Fibroblast of mammary gland (primary cell): ENCODE data around the gene RYR1.
"Not testable (repeated sequence)": the region's sequence is repeated elsewhere in the genome, so short reads cannot be mapped to it uniquely, and the experiment has no call there.

Experiments
- DNase-seq: peaks from one replicate; pipeline ENCODE4 v3.0.0-alpha.2; 2010; ENCODE audit warnings: low read depth
- H3K4me3 ChIP-seq: 2 replicates; pipeline ENCODE4 v1.5.1; 2011; ENCODE audit warnings: low read depth, mild to moderate bottlenecking, low read length, moderate library complexity; ENCODE audit not compliant: control insufficient read depth
- TF ChIP-seq, protein P1 (sequence below): conservative IDR thresholded peaks from 2 replicates; pipeline ENCODE4 v1.5.1; 2011; ENCODE audit warnings: low read depth, low read length, inconsistent platforms; ENCODE audit not compliant: control insufficient read depth, insufficient read depth

RYR1 gene

DNA sequence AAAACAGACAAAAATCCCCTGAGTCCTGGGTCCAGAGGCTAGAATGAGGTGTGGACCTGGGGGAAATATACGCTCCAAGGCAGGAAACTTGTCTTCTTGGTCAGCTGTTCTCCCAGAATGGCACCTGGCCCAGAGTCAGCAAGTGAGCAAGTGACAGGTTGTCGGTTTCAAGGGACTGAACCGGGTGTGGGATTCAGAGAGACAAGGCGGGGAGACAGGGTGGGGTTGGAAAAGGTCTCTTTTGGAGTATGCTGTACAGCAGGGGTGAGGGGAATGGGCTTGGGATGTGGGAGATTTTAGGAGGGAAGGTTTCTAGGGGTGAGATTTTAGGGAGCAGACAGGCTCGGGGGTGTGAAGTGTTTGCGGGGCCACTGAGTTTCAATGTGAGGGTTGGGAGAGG is 83.3 kb downstream of the RYR1 start:
- DNase-seq, result no peak
- TF ChIP-seq, protein P1, sequence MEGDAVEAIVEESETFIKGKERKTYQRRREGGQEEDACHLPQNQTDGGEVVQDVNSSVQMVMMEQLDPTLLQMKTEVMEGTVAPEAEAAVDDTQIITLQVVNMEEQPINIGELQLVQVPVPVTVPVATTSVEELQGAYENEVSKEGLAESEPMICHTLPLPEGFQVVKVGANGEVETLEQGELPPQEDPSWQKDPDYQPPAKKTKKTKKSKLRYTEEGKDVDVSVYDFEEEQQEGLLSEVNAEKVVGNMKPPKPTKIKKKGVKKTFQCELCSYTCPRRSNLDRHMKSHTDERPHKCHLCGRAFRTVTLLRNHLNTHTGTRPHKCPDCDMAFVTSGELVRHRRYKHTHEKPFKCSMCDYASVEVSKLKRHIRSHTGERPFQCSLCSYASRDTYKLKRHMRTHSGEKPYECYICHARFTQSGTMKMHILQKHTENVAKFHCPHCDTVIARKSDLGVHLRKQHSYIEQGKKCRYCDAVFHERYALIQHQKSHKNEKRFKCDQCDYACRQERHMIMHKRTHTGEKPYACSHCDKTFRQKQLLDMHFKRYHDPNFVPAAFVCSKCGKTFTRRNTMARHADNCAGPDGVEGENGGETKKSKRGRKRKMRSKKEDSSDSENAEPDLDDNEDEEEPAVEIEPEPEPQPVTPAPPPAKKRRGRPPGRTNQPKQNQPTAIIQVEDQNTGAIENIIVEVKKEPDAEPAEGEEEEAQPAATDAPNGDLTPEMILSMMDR, result no peak
- H3K4me3 ChIP-seq, result no peak overlapping the region

DNA sequence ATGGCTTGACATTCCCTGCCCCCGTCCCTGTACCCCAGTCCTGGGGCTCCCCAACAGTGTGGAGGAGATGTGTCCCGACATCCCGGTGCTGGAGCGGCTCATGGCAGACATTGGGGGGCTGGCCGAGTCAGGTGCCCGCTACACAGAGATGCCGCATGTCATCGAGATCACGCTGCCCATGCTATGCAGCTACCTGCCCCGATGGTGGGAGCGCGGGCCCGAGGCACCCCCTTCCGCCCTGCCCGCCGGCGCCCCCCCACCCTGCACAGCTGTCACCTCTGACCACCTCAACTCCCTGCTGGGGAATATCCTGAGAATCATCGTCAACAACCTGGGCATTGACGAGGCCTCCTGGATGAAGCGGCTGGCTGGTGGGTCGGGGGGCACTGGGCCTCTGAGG is 83.8 kb downstream of the RYR1 start:
- H3K4me3 ChIP-seq, result no peak overlapping the region
- TF ChIP-seq, protein P1, result no peak
- DNase-seq, result no peak

DNA sequence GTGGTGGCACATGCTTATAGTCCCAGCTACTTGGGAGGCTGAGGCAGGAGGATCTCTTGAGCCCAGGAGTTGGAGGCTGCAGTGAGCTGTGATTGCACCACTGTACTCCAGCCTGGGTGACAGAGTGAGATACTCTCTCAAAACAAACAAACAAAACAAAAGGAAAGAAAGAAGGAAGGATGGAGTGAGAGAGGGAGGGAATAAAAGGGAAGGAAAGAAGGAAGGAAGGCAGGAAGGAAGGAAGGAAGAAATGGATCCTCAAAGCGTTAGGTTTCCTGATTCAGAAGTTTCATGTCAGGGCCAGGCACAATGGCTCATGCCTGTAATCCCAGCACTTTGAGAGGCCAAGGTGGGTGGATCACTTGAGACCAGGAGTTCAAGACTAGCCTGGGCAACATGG is 84.5 kb downstream of the RYR1 start:
- not testable (repeated sequence) for H3K4me3 ChIP-seq, DNase-seq

DNA sequence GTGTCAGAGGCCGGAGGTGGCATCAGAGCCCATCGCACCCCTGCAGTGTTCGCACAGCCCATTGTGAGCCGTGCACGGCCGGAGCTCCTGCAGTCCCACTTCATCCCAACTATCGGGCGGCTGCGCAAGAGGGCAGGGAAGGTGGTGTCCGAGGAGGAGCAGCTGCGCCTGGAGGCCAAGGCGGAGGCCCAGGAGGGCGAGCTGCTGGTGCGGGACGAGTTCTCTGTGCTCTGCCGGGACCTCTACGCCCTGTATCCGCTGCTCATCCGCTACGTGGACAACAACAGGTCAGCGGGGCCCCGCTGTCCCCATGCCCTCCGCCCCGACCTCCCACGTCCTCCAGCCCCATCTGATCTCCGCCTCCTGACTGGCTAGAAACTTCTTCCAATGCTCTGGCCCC is 85.7 kb downstream of the RYR1 start:
- no peak overlapping the region for H3K4me3 ChIP-seq
- no peak for DNase-seq
- TF ChIP-seq, protein P1, result no peak

DNA sequence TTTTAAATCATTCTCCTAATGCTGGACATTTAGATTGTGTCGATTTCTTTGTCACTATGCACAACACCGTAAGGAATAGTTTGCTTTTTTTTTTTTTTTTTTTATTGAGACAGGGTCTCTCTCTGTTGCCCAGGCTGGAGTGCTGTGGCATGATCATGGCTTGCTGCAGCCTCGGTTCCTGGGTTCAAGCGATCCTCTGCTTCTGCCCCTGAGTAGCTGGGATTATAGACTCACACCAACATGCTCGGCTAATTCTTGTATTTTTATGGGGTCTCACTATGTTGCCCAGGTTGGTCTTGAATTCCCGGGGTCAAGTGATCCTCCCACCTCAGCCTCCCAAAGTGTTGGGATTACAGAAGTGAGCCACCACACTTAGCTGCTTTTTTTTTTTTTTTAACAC is 86.5 kb downstream of the RYR1 start:
- H3K4me3 ChIP-seq, result no peak overlapping the region
- no peak for DNase-seq
- TF ChIP-seq, protein P1, result no peak

DNA sequence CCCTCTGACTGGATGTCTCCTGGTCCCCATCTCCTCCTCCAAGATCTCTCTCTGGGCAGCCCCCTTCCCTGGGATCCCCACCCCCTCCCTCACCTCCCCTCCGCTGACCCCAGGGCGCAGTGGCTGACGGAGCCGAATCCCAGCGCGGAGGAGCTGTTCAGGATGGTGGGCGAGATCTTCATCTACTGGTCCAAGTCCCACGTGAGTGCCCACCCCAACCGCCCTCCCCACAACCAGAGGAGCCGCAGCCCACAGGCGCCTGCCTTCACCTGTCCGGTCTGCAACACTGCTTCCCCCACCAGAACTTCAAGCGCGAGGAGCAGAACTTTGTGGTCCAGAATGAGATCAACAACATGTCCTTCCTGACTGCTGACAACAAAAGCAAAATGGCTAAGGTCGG is 89.4 kb downstream of the RYR1 start:
- H3K4me3 ChIP-seq, result no peak overlapping the region
- TF ChIP-seq, protein P1, result no peak
- DNase-seq, result no peak

DNA sequence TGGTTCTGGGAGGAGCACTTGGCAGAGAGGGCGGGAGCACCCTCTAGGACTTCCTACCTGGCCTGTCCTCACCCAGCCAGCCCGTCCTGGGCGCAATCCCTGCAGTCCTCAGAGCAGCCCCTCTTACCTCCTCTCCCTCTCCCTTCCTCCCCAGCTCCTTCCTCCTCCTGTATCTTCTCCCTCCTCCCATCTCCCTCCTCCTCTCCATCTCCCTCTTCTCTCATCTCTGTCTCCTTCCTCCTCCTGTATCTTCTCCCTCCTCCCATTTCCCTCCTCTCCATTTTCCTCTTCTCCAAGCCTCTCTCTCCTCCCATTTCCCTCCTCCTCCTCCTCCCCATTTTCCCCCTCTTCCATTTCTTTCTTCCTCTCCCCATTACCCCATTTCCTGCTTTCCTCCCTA is 89.8 kb downstream of the RYR1 start:
- DNase-seq, result no peak
- no peak overlapping the region for H3K4me3 ChIP-seq
- TF ChIP-seq, protein P1, result no peak
